HG03139 (cell line): ENCODE measurements around the gene TMEM184B.

Experiments
- ATAC-seq: cut with Tn5 transposase; IDR thresholded peaks from one replicate; pipeline ENCODE4 v1.9.1; 2021; ENCODE audit not compliant: unreplicated experiment

Gene TMEM184B

DNA sequence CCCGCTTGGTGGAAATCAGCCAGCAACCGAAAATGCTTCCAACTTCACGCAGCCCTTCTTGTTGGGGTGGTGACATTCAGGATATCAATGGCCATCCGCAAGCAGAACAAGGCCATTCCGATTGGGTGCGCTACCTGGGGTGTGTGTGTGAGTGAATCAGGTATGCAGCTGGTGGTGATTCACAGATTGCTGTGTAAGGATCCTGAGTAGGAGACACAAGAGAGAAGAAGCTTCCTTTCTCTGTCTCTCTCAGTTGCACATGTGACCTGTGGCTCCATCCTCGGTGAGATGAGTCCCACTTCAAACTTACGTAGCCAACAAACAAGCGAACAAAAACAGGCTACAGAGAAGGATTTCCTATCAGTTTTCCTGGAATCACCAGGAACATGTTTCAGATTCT is 9.6 kb upstream of the TMEM184B start:
- no peak for ATAC-seq

GRCh38 chr22:38276166-38276565 is 3.4 kb upstream of the TMEM184B start:
- ATAC-seq, result no peak

GRCh38 chr22:38273135-38273826 is 471 bp upstream of the TMEM184B start:
- ATAC-seq, result no peak

GRCh38 chr22:38271927-38272372 is 860 bp downstream of the TMEM184B start:
- ATAC-seq, result no peak

DNA sequence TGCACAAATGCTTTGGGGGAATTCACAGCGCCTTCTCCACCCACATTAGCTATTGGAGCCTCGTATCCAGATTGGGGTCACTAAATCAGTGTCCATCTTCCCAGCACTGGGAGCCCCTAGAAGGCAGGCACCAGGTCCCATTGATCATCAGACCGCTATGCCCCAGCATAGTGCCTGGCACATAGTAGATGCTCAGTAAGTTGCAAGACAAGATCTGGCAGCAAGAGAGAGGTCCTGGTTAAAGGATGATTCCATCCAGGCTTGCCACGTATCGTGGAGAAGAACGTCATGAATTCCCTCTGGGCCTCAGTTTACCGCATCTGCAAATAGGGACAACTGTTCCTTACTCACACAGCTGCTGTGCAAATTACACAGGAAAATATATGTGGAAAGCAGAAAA is 1.7 kb downstream of the TMEM184B start:
- ATAC-seq, result no peak

GRCh38 chr22:38270091-38270992 is 2.5 kb downstream of the TMEM184B start:
- no peak for ATAC-seq

DNA sequence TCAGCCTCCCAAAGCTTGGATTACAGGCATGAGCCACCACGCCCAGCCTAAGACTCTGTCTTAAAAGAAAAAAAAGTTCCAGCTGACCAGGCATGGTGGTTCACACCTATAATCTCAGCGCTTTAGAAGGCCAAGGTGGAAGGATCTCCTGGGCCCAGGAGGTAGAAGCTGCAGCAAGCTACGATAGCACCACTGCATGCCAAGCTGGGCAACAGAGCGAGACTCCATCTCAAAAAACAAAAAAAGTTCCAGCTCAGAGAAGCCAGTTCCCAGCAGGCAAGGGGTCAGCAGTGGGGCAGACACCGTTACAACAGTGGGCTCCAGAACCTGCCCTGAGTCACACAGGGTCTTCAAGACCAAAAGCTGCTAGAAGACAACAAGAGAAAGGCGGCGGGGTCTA is 3.3 kb downstream of the TMEM184B start:
- no peak for ATAC-seq

- no peak for ATAC-seq
These were observed 5.7 kb downstream of the TMEM184B start for GRCh38 chr22:38267086-38267485.

DNA sequence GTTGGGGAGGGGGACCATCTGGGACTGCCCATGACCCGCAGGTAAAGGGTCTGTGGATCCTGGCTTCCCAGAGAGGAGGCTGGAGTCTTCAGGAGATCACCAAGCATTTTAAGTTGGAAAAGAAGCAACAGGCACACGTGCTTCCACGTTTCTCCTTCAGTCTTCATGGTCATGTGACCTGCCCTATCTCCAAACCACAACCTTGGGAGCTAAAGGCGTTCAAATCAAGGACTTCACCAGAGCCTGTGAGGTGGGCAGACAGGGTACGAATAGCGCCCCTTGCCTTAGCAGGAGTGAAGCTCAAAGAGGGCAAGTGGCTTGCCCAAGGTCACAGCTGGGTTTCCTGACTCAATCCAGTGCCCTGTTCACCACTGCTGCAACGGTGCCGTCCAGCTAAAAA is 6.7 kb downstream of the TMEM184B start:
- ATAC-seq, result no peak

DNA sequence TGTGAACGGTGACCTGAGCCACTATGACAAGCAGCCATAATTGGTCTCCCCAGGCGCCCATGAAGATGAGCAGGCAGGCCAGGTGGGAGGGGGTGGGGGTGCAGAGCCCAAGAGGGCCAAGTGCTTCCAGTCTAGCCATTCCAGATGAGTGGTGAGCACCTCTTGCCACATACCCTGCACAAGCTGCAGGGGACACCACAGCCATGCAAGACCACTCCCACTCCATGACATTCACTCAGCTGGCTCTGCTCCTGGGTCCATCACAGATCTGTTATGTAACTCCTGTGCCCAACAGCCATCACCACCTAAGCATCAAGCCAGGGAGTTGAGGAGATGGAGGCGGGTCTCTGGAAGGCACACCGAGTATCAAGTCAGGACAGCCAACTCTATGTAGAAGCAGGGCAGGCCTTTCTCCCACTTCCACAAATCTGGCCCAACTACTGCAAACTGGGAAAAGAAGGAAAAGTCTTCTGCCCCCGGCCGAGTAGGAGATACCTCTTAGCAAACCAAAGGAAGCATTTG is 8.4 kb downstream of the TMEM184B start:
- no peak for ATAC-seq

DNA sequence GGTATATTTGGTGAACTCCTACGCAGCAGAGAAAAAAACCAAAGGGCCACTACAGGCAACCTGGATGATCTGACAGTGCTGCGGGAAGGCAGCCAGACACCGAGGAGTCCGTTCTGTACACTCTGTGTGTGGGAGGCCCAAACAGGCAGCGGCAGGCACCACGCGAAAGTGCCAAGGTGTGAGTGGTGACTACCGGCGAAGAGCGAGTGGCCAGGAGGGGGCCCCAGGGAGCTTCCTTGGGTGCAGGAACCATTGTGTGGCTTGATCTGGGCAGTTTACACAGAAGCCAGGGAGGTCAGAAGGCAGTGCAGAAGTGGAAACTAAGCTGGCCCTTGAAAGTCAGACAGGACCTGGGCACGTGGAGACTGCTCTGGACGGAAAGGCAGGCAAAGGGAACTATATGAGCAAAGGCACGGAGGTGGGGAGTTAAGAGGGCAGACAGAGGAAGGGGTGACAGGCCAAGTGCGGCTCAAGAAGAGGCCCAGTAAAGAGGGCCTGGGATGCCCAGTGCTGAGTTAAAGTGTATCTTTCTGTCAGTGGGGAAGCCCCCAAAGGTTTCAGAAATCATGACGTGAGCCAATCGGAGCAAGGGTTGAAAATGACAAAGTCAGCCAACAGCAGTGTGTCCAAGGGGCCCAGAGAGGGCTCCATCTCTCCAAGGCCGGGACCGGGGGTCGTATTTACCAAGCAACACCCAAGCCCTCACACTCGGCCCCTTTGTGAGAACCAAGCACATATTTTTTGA is 10.6 kb downstream of the TMEM184B start:
- no peak for ATAC-seq

DNA sequence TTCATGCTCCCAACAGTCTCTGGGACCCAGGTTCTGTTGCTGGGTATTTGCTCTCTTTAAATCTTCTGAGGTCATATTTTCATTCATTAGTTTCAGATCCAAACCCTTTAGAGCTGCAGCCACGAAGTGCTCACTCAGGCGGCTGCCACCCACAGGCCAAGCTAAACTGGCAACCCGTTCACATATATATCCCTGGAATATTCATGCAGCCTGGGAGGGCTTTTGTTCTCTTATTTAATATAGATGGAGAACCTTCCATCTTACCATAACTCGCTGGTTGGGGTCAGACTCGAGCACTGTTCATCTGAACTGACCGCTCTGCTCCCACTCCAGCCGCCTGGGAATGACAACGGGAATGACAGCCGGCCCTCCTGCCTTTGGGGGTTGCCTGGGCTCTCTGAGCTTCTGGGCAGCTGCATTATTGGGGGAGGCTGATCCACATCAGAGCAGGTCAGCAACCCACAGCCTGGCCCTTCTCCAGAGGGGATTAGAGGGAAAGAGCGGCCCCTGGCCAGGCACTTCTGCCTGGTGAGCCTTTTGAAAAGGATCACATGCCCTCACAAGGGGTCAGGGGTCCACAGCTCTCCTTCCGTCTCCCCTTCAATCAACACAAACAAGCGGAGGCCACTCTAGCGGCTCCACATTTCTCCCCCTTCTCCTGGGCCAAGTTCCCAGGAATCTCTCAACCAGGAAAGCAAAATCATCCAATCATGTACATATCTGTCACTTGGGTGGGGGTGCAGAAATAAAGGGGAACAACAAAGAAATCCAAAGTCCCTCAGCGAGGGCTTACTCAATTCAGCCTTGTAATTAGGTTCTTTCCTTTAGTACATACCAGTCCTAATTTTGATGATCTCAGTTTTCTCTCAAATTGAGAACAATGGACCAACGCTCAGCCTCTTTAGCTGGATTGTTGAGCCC is 11.8 kb downstream of the TMEM184B start:
- no peak for ATAC-seq

DNA sequence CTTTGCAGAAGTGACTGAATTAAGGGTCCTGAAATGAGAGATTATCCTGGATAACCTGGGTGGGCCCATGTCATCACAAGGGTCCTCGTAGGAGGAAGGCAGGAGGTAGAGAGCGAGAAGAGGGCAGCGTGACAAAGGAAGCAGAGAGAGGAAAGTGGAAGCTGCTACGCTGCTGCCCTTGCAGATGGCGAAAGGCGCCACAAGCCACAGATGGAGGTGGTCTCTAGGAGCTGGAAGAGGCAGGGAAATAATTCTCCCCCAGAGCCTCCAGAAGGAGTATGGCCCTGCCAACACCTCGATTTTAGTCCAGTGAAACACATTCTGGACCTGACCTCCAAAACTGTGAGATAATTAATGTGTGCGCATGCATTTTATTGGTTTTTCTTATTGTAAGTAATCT is 13.4 kb downstream of the TMEM184B start:
- no peak for ATAC-seq

DNA sequence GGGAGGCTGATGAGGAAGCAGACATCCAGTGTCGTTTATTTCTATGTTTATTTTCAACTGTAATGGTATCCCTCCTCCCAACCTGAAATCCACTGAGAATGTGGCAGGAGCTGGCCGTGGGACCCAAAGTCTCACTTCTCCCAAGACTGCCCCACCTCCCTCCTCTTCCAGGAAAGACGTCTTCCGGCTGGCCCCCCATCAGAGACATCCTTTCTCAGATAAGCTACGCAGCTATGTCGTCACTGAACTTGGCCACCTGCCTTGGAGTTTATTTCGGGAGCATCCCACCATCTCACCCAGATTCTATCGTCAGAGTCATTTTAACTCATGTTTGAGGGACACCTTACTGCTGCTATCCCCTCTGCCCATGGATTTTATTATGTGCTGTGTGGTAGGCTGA is 13.9 kb downstream of the TMEM184B start:
- ATAC-seq, result no peak

GRCh38 chr22:38257650-38258250 is 15.1 kb downstream of the TMEM184B start:
- no peak for ATAC-seq

GRCh38 chr22:38257181-38257580 is 15.6 kb downstream of the TMEM184B start:
- no peak for ATAC-seq

DNA sequence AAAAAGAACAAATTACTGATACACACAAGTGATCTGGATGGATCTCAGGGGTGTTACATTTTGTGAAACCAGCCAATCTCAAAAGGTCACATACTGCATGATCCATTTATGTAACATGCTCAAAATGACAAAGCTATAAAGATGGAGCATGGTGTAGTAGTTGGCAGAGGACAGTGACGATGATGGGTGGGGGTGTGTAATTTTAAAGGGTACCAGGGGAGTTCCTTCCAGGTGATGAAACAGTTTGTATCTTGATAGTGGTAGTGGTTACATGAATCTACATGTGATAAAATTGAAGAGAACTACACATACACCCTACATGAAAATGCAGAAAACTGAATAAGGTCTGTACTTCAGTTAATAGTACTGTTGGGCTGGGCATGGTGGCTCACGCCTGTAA is 17.1 kb downstream of the TMEM184B start:
- ATAC-seq, result no peak

DNA sequence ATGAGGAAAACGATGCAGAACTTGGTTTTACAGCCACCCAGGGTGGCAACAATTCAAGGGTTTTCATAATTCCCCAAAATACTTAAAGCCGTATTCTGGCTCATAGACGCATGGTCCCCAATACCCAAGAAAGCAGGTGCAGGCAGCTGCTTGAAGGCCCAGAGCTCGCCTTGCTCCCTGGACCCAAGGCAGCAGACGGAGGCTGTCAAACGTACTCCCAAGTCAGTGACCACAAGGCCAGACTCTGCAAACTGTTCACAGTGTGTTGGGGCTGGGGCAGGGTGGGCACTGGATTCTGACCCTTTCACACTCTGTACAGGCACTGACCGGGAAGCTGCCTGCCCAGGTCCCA is 21.5 kb downstream of the TMEM184B start:
- ATAC-seq, result no peak

- ATAC-seq, result no peak
These were observed 22.0 kb downstream of the TMEM184B start for GRCh38 chr22:38250643-38251340.
